GM21526 (cell line): ENCODE measurements around the gene CALHM4.
A peak's percentile ranks its signal among the peaks of the same experiment; 100 is the strongest.
"Not testable (repeated sequence)": the region's sequence is repeated elsewhere in the genome, so short reads cannot be mapped to it uniquely, and the experiment has no call there.

Source experiments
- ATAC-seq: cut with Tn5 transposase; IDR thresholded peaks from one replicate; pipeline ENCODE4 v1.9.1; 2021; ENCODE audit warnings: moderate library complexity; ENCODE audit not compliant: unreplicated experiment, low FRiP score

CALHM4 gene

DNA sequence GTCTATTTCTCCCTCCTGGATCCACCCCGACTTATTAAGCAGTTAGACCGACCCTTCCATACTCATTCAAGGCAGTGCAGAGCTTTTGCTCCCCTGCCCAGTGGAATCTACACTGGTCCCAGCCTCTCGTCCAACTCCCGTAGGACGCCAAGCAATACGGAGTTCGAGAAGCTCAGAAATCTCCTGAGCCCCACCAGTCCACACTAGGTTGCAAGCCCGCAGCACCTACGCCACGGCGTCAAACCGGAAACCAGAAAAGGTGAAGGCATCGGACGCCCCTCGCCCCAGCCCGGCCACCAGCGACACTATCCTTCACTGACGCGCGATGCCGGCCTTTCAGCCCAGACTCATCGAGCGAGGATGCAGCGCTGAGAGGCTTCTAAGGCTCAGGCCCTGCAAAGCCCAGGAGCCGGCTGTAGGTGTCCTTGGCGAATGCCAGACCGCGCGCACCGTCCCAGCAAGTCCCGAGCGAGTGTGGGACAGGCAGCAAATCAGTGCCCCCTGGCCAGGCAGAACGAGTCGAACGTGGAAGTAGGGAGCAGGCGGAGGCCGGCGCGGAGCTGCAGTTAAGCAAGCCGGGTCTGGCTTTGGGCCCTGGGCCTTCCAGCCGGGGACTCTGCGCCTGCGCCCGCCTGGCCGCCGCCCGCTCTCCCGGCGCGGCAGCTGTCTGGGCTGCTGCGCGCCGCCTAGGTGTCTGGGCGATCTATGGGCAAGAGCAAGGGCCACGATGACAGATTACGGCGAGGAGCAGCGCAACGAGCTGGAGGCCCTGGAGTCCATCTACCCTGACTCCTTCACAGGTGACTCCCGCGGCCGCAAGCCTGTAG is 17.5 kb downstream of the CALHM4 start, which contains the start of gene RWDD1:
Gene RWDD1 (plus strand): TSS at position 649 of the 827 bp plus-strand sequence. CDS start 79 bp downstream, at position 728.
- ATAC-seq: peak; percentile 96

DNA sequence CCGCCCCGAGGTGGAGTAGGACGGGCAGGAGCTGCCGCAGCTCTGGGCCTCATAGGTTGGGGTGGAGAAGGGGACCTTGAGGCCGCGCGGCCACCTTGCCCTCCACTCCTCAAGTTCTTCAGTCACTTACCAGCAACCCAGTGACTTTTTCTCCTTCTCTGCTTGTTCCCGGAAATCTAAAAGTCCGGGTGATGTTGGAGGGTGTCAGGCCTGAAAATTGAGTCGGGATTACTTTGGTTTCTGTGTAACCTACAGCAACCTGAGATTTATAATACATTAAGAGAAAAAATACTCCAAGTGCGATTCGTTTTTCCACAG is 18.1 kb downstream of the CALHM4 start:
- no peak for ATAC-seq

- ATAC-seq: no peak
These were observed 18.6 kb downstream of the CALHM4 start for GRCh38 chr6:116572162-116572561.

GRCh38 chr6:116575227-116575626 is 21.7 kb downstream of the CALHM4 start:
- ATAC-seq: no peak

DNA sequence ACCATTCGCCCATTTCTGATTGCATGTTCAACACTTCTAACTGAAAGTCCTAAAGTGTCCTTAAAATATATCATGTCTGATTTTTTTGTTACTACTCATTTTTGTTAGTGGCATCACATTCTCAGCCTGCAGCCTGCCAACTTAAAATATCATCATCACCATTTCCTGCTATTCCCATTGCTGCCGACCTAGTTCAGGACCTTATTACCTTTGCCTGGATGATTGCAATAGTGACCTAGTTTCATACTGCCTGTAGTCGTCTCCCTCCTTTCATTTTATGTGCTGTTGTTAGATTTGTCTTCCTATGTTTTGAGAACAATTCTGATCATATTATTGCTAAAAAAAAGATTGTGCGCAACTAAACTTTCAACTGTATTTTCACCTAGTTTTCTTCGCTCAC is 23.9 kb downstream of the CALHM4 start:
- ATAC-seq: no peak

DNA sequence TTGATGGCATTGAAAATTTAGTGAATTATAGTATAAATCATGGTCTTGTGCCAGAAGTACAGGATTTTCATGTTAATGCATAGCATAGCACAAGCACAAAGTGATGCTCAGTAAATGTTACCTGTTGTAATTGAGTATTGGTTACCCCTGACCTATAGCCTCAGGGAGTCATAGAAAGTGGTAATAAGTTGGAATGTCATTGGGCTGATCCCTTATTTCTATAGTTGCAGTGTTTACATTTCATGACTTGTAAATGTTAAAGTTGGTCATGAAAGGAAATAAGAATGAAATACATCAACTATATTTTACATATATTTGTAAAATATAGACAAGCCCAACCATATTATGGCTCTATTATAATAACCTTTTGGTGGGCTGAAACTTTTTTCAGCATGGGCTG is 24.8 kb downstream of the CALHM4 start:
- ATAC-seq: no peak

DNA sequence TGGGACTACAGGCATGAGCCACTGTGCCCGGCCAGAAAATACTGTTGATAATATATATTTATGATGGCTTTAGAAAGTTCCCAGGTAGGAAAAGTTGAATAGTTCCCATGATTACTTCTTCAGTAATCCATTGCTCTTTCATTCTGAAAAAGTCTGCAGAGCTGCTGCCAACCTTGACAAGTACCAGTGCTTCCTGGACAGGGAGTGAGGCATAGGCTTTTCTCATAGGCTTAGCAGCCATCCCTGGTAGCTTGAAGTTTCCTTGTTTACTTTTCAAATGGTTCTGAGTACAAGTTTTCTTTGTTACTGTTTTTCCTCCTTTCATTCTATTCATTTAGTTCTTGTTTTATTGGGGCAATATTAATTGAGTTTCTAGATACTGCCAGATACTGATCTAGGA is 25.6 kb downstream of the CALHM4 start:
- ATAC-seq: no peak

DNA sequence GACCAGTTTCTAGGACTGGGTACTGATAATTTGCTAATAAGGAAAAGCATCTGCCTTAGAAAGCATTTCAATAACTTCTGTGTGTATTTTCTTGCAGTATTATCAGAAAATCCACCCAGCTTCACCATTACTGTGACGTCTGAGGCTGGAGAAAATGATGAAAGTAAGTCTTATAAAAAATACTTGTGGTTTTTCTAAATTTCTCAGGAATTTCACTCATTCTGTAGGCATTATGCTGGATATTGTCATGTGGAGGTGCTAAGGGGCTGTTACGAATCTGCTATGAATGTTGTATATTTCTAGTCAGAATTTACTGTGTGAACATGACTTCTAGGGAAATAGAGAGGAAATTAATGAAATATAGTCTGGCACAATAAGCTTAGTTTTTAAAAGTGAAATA is 26.6 kb downstream of the CALHM4 start:
- ATAC-seq: no peak

- no peak for ATAC-seq
These were observed 32.7 kb downstream of the CALHM4 start for GRCh38 chr6:116586276-116586675.

GRCh38 chr6:116586738-116587137 is 33.2 kb downstream of the CALHM4 start:
- no peak for ATAC-seq

DNA sequence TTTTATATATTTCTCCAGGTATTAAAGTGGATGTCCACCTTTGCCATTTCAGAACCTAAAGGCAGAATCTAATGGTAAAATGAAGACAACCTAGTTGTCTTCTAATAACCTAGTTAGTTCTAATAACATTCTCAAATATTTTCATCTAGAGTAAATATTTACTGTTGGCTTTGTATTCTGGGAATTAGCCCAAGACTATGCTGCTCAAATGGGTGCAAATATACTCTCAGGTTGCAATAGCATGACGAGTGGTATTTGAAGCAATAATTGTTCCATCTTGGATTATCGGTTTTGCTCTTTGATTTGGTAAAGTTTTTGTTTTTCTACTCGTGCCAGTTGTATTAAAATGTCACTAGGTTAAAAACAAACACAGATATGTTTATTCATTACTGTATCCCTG is 41.7 kb downstream of the CALHM4 start:
- no peak for ATAC-seq

- no peak for ATAC-seq
These were observed 43.3 kb downstream of the CALHM4 start for GRCh38 chr6:116596815-116597214.

DNA sequence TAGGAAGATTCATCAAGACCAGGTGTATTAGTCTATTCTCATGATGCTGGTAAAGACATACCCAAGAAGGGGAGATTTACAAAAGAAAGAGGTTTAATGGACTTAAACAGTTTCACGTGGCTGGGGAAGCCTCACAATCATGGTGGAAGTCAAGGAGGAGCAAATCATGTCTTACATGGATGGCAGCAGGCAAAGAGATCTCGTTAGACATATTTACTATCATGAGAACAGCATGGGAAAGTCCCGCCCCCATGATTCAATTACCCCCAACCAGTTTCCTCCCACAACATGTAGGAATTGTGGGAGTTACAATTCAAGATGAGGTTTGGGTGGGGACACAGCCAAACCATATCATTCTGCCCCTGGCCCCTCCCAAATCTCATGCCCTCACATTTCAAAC is 50.4 kb downstream of the CALHM4 start:
- ATAC-seq: not testable (repeated sequence)

- ATAC-seq: not testable (repeated sequence)
These were observed 51.3 kb downstream of the CALHM4 start for GRCh38 chr6:116604868-116605267.

DNA sequence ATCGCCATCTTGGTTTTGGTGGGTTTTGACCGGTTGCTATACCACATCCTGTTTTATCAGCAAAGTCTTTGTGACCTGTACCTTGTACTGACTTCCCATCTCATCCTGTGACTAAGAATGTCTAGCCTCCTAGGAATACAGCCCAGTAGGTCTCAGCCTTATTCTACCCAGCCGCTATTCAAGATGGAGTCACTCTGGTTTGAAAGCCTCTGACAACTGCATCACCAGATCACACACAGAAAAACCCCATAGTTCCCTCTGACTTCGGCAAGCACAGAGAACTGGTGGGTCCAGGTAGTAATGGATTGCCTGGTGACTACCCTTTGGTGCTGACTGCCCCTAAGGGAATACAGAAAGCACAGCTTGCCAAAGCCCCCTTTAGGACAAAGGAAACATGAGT is 52.4 kb downstream of the CALHM4 start:
- no peak for ATAC-seq
